NCI-H446 (cell line): ENCODE data around the gene OR7G3.

Experiments used
- DNase-seq, 2 experiments: peaks; one replicate each; lab custom pipeline; 2025; lab: John Stamatoyannopoulos, UW

Gene OR7G3

GRCh38 chr19:9126900-9127405 is at the start of gene OR7G3:
TSS of gene OR7G3 (minus strand) at chr19:9126950. CDS start at chr19:9126950, 0 bp downstream.
- no peak for DNase-seq

DNA sequence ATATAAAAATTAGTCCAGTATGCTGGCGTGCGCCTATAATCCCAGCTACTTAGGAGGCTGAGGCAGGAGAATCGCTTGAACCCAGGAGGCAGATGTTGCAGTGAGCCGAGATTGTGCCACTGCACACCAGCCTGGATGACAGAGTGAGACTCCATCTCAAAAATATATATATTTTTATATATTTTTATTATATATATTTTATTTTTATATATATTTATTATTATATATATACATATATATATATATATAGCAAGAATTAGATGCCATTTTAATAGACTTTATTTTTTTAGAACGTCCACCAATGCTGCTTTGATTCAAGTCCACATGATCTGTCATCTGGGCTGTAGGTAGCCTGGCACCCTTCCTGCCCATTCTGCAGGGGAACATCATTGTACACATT is 48.6 kb upstream of the OR7G3 start:
- no peak for DNase-seq

DNA sequence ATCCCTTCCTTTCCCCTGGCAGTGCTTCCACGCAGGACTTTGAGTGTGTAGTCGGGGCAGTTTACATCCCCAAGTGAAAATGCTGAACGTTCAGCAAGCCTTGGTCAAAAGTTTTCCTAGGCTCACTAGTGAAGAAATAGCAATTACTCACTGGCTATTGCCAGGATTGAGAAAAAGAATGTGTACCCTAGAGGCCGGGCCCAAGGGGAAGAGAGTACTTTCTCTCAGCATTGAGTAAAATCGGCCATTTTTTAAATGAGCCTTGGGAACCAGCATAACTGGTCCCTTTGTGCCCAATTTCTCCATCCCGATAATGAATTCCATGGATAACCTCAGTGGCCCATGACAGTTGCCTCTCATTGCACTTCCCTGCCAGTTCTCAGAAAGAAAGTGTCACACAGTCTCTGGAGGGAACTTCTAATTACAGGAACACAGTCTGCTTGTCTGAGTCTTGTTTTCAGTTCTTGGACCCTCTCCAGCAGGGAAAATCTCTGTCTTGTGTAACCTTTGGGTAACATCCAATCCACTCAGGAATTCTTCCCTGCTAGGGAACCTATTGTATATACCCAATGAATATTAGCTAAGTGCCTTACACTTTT is 44.7 kb upstream of the OR7G3 start:
- DNase-seq = no peak

GRCh38 chr19:9166846-9167245 is 40.1 kb upstream of the OR7G3 start:
- DNase-seq = no peak

GRCh38 chr19:9165261-9165660 is 38.5 kb upstream of the OR7G3 start:
- DNase-seq = no peak

DNA sequence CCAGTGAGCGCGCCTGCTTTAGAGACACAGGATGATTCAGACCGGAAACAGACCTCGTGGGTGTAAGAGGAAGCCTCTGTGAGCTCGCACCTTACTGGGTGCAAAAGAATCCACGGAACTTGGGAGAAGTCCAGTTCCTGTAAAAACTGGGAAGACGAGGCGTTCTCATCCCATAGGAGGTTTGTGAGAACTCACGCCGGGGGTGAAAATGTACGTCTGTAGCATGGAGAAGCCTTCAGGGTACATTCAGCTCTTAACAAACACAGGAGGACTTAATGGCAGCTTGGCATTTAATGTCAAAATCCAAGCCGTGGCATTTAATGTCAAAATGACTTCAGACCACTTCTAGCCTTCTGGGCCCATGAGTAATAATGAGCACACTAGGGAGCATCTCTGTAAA is 34.7 kb upstream of the OR7G3 start:
- DNase-seq = no peak

DNA sequence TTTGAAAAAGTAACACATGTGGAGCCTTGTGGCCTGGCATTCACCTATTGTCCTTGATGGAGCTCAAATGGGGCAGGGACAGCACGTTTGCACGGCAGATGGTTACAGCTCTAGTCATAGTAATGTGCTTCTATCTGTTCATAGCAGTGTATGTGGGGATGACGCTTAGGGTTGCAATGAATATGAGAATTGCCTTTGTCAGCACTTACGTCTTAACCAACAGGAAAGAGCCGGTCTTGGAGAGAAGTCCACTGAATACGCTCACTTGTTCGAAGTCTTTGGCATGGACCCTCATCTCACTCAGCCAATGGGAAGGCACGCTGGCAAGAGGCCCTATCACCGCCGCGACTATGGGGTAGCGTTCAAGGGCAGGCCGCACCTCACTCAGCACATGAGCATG is 33.1 kb upstream of the OR7G3 start:
- no peak for DNase-seq

DNA sequence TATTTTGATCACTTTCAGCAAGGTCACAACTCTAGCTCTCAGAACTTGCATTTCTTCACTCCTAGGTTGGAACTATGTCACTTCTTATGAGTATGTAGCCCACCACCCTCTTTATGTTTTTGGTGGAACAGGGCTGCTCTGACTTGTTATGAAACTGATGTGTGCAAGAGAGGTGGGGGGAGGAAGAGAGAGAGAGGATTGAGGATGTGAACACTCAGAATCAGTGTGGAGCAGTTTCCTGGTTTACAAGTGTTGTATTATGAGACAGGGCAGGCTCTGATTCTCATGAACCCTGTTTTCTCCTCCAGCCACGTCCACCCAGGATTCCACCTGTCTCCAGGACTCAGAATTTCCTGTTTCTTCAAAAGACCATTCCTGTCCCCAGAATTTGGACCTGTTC is 29.6 kb upstream of the OR7G3 start:
- no peak for DNase-seq

- no peak for DNase-seq
These were observed 28.8 kb upstream of the OR7G3 start for GRCh38 chr19:9155591-9155990.

GRCh38 chr19:9151367-9151766 is 24.6 kb upstream of the OR7G3 start:
- DNase-seq = no peak

- no peak for DNase-seq
These were observed 23.9 kb upstream of the OR7G3 start for GRCh38 chr19:9150650-9151049.

- DNase-seq = no peak
These were observed 23.2 kb upstream of the OR7G3 start for GRCh38 chr19:9149997-9150396.

- no peak for DNase-seq
These were observed 21.9 kb upstream of the OR7G3 start for GRCh38 chr19:9148697-9149096.

DNA sequence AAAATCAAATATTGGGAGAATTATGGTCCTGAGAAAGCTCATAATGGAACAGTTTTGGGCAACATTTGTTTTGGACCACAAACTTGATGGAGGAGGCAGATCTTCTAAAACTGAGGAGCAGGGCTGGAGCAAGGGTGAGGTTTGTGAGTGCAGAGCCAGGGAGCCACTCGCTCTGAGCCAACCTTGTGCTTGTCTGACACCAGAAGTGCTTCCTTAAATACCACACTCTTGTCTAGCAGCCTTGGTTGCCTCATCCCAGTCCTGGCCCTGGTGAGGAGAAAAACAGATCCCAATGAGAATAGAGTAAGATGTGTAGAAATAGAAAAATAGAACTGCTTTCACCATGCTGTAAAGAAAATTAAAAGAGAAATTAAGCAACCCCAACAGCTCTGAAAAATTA is 20.1 kb upstream of the OR7G3 start:
- no peak for DNase-seq

DNA sequence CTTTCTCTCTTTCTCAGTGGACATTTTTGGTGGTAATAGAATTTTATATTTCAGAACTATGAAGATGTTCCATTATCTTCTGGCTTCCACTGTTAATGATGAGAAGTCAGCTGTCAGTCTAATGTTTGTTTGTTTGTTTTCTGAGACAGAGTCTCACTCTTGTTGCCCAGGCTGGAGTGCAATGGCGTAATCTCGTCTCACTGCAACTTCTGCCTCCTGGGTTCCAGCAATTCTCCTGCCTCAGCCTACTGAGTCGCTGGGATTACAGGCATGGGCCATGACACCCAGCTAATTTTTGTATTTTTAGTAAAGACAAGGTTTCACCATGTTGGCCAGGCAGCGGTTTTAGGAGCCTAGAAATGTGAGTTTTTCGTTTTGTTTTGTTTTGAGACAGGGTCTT is 18.2 kb upstream of the OR7G3 start:
- DNase-seq = no peak

- peak; percentile 94 to 95 for DNase-seq
These were observed 13.6 kb upstream of the OR7G3 start, which contains the start of gene ZNF317 for GRCh38 chr19:9140159-9140874. TSS of gene ZNF317 (plus strand) at chr19:9140397. CDS start at chr19:9156017, 15,620 bp downstream.

GRCh38 chr19:9139609-9140158 is 12.9 kb upstream of the OR7G3 start:
- DNase-seq = peak in 1 of 2 experiments; percentile 9

DNA sequence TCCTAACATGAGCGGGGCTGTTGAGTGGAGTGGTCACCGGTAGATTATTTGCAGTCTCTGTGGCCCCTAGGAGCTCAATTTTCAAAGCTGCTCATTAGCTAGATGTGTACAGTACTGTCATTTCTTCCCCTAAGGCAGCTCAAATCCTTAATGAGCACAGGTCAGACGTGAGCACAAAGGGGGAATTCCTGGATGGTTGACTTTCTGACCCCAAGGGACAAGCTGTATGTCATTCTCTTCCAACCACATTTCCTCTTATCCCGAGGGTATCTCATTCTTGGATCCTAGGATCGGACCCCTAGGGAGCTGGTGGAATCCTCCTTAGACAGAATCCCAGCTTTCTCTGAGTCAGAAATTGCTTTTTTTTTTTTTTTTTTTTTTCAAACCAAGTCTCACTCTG is 5.7 kb upstream of the OR7G3 start:
- DNase-seq = no peak

DNA sequence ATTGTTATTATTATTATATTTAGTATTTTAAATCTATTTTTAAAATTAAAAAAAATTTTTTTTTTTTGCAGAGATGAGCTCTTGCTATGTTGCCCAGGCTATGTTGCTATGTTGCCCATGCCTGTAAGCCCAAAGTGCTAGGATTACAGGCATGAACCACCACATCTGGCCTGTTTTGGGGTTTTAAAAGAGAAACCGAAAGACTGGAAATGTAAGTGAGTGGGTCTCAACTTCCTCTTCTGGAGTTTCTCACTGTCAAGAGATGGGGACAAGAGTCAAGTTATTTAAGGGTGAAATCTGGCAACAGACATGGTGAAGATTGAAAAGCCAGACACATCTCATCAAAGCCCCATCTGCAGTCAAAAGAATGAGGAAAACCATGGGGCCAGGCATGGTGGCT is 4.2 kb upstream of the OR7G3 start:
- DNase-seq = no peak

DNA sequence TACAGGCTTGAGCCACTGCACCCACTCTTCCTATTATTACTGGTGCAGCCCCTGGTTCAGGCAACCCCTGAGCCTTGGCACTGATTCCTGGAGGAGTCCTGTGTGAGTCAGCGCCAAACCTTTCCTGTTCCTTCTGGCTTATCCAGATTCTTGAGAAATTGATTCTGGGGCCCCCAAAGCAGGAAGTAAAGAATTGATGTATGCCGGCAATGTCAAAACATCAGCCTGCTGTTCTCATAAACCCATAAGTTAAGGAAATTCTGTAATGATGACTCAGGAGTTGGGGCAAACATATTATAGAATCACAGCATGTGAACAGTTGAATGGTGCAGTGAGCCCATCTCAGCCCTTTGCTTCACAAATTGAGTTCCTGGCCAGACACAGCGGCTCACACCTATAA is 1.4 kb upstream of the OR7G3 start:
- no peak for DNase-seq

GRCh38 chr19:9116547-9116946 is 10.2 kb downstream of the OR7G3 start:
- no peak for DNase-seq

- DNase-seq = no peak
These were observed 11.4 kb downstream of the OR7G3 start, which contains the start of gene OR7G1 for GRCh38 chr19:9115307-9115813. TSS of gene OR7G1 (minus strand) at chr19:9115763. CDS start at chr19:9115763, 0 bp downstream.

GRCh38 chr19:9109959-9110358 is 16.8 kb downstream of the OR7G3 start:
- DNase-seq = no peak
